ENCODE measurements around the gene OST4. TPM values are rescaled to one million over a fixed set of nuclear protein-coding genes. Genes with fewer than 3 reads are reported as not detected.

OST4 gene
- total and polyA plus RNA-seq, 10 of the 15 experiments (the other 5 are each of a cell fraction or from before 2014, with no cell fraction given) = 270 to 1,543 (median 523) TPM

GRCh38 chr2:27032495-27033252 lies 38.8 kb downstream of the OST4 start, which contains the start of gene TMEM214 (continued):
- TF ChIP-seq MLLT1 (IDR thresholded peaks at IDR 0.05) (no peak), PKNOX1 (IDR thresholded peaks at IDR 0.05) (peak; percentile 85), TCF7 (IDR thresholded peaks at IDR 0.05; ENCODE audit: borderline replicate concordance) (no peak), PAX5 (IDR thresholded peaks at IDR 0.05; ENCODE audit: borderline replicate concordance, low read depth, low read length) (0 out of 2 replicates have a peak, but pooled peaks have one; percentile 14), POLR2AphosphoS5 (IDR thresholded peaks at IDR 0.05; ENCODE audit: low read length) (peak; percentile 57; the same call in 1 of the 2 replicates), IRF4 (IDR thresholded peaks at IDR 0.05; ENCODE audit: low read depth, low read length) (no peak), ELK1 (IDR thresholded peaks at IDR 0.05; ENCODE audit: low read depth, low read length) (0 out of 2 replicates have a peak, but pooled peaks have one; percentile 14), CREB1 (IDR thresholded peaks at IDR 0.05; ENCODE audit: low read depth) (peak; percentile 56; the same call in 1 of the 2 replicates), POLR2A (IDR thresholded peaks at IDR 0.05; ENCODE audit: low read depth, low read length) (peak; percentile 95), NRF1 (conservative IDR thresholded peaks at IDR 0.05; ENCODE audit: low read depth, low read length) (peak; percentile 33; the same call in 1 of the 2 replicates), STAT1 (conservative IDR thresholded peaks at IDR 0.05) (0 out of 2 replicates have a peak, but pooled peaks have one; percentile 6), SUZ12 (IDR thresholded peaks at IDR 0.05; ENCODE audit: unreplicated experiment) (no peak), ASH2L (IDR thresholded peaks at IDR 0.05; ENCODE audit: borderline replicate concordance, low read depth) (no peak), YY1 (IDR thresholded peaks at IDR 0.05; ENCODE audit: low read depth, low read length) (peak; percentile 88), BCL3 (IDR thresholded peaks at IDR 0.05; ENCODE audit: borderline replicate concordance, insufficient read depth, low read depth, low read length, poor library complexity, severe bottlenecking) (no peak), CUX1 (IDR thresholded peaks at IDR 0.05; ENCODE audit: insufficient replicate concordance, low read depth, low read length) (peak; percentile 97), ESRRA (IDR thresholded peaks at IDR 0.05; ENCODE audit: low read length) (no peak), POLR2AphosphoS2 (IDR thresholded peaks at IDR 0.05; ENCODE audit: low read depth, low read length) (peak; percentile 69; the same call in 1 of the 2 replicates), TCF12 (IDR thresholded peaks at IDR 0.05; ENCODE audit: low read depth, low read length) (no peak), ZNF207 (IDR thresholded peaks at IDR 0.05; ENCODE audit: borderline replicate concordance) (peak; percentile 74; the same call in 1 of the 2 replicates)
